Ishikawa (cell line): ENCODE results near the gene DMRTC2.

ENCODE experiments used
- CEBPB ChIP-seq: IDR thresholded peaks from 2 replicates; pipeline ENCODE4 v1.6.1; 2012
- CREB1 ChIP-seq: IDR thresholded peaks from 2 replicates; pipeline ENCODE4 v1.6.1; 2012; ENCODE audit warnings: low read depth
- EP300 ChIP-seq: IDR thresholded peaks from 2 replicates; pipeline ENCODE4 v1.6.1; 2012; ENCODE audit warnings: borderline replicate concordance
- FOXM1 ChIP-seq: IDR thresholded peaks from 2 replicates; pipeline ENCODE4 v1.6.1; 2012; ENCODE audit warnings: low read depth, borderline replicate concordance
- NFIC ChIP-seq: IDR thresholded peaks from 2 replicates; pipeline ENCODE4 v1.6.1; 2012
- TAF1 ChIP-seq: IDR thresholded peaks from 2 replicates; pipeline ENCODE4 v1.6.1; 2012; ENCODE audit warnings: low read depth, mild to moderate bottlenecking
- TCF12 ChIP-seq: IDR thresholded peaks from 2 replicates; pipeline ENCODE4 v1.6.1; 2012; ENCODE audit warnings: low read depth
- TEAD4 ChIP-seq: IDR thresholded peaks from 2 replicates; pipeline ENCODE4 v1.6.1; 2012
- YY1 ChIP-seq: IDR thresholded peaks from 2 replicates; pipeline ENCODE4 v1.6.1; 2012; ENCODE audit warnings: low read depth
- ZBTB7A ChIP-seq: IDR thresholded peaks from 2 replicates; pipeline ENCODE4 v1.6.1; 2012; ENCODE audit warnings: low read depth
- TF ChIP-seq, protein P1 (sequence below): IDR thresholded peaks from 2 replicates; pipeline ENCODE4 v1.6.1; 2012
- TF ChIP-seq, protein P2 (sequence below): IDR thresholded peaks from 2 replicates; pipeline ENCODE4 v1.6.1; 2012; ENCODE audit warnings: low read depth, mild to moderate bottlenecking
- TF ChIP-seq, protein P3 (sequence below): IDR thresholded peaks from 2 replicates; pipeline ENCODE4 v1.6.1; 2012

Gene DMRTC2

DNA sequence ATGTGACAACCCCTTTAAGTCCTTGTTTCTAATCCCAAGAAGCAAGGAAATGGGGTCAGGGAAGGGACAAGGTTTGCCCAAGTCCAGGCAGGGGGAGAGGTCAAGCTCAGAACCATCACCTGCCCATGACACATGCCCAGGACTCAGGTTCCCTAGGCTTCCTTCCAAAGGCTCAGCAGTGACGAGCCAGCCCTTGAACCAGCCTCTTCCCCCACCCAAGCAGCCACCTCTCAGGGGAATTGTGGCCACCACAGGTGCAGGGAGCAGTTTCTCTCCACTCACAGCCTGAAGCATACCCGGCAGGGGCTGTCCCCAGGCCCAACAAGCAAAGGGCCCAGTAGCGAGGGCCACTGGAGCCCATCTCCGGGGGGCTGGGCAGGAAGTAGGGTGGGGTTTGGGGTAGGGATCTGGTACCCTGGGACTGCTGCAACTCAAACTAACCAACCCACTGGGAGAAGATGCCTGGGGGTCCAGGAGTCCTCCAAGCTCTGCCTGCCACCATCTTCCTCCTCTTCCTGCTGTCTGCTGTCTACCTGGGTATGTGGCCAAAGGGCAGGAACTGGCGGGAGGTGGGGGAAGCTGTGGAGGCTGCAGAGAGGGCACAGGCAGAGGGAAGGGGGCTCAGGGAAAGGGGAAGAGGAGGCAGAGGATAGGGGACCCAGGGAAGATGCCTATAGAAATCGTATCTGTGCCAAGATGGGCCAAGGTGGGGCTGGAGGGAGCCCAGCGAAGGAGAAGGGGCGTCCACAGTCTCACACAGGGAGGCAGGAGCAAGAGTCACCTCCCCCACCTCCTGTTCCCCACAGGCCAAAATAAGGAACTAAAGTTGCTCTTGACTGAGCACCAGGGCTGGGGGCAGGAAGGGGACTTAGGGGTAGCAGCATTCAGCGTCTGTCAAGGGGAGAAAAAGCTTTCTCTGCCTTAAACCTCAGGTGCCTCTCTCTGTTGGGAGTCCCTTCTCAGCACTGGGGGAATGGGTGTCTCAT lies 32.3 kb downstream of the DMRTC2 start, which contains the start of gene CD79A:
Gene CD79A (plus strand): TSS at position 433 of the 986 bp plus-strand sequence. CDS start 26 bp downstream, at position 459.
- TF ChIP-seq YY1 (no peak), EP300 (no peak), TCF12 (no peak), NFIC (no peak), ZBTB7A (no peak), CEBPB (no peak), FOXM1 (no peak)
- TF ChIP-seq, protein P1, sequence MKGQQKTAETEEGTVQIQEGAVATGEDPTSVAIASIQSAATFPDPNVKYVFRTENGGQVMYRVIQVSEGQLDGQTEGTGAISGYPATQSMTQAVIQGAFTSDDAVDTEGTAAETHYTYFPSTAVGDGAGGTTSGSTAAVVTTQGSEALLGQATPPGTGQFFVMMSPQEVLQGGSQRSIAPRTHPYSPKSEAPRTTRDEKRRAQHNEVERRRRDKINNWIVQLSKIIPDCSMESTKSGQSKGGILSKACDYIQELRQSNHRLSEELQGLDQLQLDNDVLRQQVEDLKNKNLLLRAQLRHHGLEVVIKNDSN, result no peak
- TF ChIP-seq, protein P2, sequence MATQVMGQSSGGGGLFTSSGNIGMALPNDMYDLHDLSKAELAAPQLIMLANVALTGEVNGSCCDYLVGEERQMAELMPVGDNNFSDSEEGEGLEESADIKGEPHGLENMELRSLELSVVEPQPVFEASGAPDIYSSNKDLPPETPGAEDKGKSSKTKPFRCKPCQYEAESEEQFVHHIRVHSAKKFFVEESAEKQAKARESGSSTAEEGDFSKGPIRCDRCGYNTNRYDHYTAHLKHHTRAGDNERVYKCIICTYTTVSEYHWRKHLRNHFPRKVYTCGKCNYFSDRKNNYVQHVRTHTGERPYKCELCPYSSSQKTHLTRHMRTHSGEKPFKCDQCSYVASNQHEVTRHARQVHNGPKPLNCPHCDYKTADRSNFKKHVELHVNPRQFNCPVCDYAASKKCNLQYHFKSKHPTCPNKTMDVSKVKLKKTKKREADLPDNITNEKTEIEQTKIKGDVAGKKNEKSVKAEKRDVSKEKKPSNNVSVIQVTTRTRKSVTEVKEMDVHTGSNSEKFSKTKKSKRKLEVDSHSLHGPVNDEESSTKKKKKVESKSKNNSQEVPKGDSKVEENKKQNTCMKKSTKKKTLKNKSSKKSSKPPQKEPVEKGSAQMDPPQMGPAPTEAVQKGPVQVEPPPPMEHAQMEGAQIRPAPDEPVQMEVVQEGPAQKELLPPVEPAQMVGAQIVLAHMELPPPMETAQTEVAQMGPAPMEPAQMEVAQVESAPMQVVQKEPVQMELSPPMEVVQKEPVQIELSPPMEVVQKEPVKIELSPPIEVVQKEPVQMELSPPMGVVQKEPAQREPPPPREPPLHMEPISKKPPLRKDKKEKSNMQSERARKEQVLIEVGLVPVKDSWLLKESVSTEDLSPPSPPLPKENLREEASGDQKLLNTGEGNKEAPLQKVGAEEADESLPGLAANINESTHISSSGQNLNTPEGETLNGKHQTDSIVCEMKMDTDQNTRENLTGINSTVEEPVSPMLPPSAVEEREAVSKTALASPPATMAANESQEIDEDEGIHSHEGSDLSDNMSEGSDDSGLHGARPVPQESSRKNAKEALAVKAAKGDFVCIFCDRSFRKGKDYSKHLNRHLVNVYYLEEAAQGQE, result no peak

DNA sequence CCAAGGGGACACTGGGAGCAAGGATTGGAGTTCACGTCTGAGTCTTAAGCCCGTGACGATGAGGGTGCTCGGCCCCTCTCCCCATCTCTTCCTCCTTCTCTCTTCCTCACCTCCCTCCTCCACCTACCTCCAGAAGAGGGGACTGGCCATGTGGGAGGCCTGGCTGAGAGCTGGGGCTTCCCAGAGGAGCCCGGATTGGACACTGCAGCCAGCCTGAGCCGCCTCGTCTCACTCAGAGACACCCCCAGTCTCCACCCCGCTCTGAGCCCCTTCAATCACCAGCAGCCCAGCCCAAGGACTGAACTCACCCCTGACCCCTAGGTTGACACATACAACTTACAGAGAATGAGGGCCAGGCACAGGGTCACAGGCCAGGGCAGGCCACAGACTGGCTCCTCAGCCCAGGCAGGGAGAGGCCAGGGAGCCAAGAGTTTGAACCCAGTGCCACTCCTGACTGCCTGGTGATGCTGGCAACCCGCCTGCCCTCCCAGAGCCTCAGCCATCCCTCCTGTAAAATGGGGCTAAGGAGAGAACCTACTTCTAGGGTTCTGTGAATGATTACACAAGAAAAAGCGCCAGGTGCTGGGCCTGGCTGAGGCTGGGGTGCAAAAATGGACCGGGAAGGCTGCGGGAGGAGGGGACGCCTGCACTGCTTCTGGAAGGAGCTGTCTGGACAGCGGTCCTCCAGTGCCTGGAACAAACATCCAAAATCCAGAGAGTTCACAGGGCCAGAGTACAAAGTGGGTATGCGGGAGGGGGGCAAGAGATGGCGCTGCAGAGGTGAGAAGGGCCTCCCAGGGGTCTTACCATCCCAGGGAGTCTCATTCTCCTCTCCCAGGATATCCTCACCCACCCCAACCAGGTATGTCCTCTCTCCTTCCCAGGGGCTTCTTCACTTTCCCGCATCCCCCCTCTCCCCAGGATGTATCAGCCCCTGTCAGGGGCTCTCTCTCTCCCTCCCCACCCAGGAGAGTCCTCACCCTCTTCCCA lies 33.4 kb downstream of the DMRTC2 start:
- TF ChIP-seq FOXM1 (no peak), TEAD4 (no peak), CREB1 (no peak), EP300 (no peak), NFIC (no peak)
- TF ChIP-seq, protein P3, sequence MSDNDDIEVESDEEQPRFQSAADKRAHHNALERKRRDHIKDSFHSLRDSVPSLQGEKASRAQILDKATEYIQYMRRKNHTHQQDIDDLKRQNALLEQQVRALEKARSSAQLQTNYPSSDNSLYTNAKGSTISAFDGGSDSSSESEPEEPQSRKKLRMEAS, result no peak
- TF ChIP-seq, protein P1, result no peak
- TF ChIP-seq, protein P2, result no peak

DNA sequence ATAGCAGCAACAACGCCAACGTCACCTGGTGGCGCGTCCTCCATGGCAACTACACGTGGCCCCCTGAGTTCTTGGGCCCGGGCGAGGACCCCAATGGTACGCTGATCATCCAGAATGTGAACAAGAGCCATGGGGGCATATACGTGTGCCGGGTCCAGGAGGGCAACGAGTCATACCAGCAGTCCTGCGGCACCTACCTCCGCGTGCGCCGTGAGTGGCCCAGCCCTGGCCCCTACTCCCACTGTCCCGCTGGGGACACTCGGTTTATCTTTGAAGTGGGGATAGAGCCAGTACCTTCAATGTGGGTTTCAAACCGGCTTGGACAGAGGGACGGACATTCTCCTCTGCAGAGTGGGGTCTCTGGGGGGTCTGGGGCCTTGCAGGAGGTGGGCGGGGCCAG lies 34.2 kb downstream of the DMRTC2 start:
- no peak for TF ChIP-seq FOXM1
- no peak for TF ChIP-seq TAF1
- TF ChIP-seq TEAD4, result no peak
- TF ChIP-seq, protein P3, result no peak
- TF ChIP-seq ZBTB7A, result 0 out of 2 replicates have a peak, but pooled peaks have one; percentile 19
- TF ChIP-seq EP300, result no peak

DNA sequence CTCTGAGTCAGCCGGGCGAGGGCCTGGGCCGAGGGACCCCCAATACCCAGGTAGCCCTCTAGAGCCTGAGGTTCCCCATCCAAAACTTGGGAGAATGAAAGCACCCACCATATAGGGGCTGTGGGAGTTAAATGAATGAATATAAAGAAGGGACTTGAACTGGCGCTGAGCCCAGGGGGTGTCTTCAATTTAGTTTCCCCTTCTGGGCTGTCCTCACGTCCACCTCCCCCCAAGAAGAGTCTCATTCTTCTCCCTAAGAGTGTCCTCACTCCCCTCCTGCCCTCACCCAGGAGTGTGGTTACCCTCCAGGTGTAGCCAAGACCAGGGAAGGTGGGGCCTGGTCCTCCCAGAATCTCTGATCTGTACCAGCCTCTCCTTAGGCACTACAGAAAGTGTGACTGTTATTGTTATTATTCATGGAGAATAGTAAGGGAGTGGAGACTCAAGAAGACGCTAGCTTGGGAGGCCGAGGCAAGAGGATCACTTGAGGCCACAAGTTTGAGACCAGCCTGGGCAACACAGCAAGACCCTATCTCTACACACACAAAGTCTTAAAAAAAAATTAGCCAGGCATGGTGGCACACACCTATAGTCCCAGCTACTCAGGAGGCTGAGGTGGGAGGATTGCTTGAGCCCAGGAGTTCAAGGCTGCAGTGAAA lies 35.0 kb downstream of the DMRTC2 start:
- TF ChIP-seq, protein P2, result no peak
- TF ChIP-seq ZBTB7A (0 out of 2 replicates have a peak, but pooled peaks have one; percentile 12), YY1 (no peak), TCF12 (no peak)
